Kidney epithelial cell (primary cell): Measurements from ENCODE around the gene PFDN1. TPM values are rescaled to one million over a fixed set of nuclear protein-coding genes. Genes with fewer than 3 reads are reported as not detected.

Source experiments
- DNase-seq: peaks from one replicate; pipeline ENCODE4 v3.0.0-alpha.2; 2010; ENCODE audit warnings: low read depth
- H3K27me3 ChIP-seq: 2 replicates; pipeline ENCODE4 v1.6.0; 2011; ENCODE audit warnings: low read length; ENCODE audit not compliant: control insufficient read depth, insufficient read depth
- H3K36me3 ChIP-seq: 2 replicates; pipeline ENCODE4 v1.5.1; 2011; ENCODE audit warnings: low read length; ENCODE audit not compliant: control insufficient read depth, insufficient read depth
- H3K4me3 ChIP-seq: 2 replicates; pipeline ENCODE4 v1.5.1; 2011; ENCODE audit warnings: low read depth, mild to moderate bottlenecking, control low read depth, low read length
- total RNA-seq: library from RNA; depleted of rRNA; stranded (reverse); fragments of >200 nt; gene quantifications from 2 replicates; pipeline ENCODE4 v1.2.3, GENCODE V29; 2015
- TF ChIP-seq, protein P1 (sequence below): IDR thresholded peaks from 2 replicates; pipeline ENCODE4 v1.5.1; 2011; ENCODE audit warnings: mild to moderate bottlenecking, moderate library complexity, low read length, control low read depth, inconsistent platforms; ENCODE audit not compliant: insufficient read depth, poor library complexity, severe bottlenecking

The PFDN1 gene
- total RNA-seq, 1 donor from 2014 or later, result 124 TPM

DNA sequence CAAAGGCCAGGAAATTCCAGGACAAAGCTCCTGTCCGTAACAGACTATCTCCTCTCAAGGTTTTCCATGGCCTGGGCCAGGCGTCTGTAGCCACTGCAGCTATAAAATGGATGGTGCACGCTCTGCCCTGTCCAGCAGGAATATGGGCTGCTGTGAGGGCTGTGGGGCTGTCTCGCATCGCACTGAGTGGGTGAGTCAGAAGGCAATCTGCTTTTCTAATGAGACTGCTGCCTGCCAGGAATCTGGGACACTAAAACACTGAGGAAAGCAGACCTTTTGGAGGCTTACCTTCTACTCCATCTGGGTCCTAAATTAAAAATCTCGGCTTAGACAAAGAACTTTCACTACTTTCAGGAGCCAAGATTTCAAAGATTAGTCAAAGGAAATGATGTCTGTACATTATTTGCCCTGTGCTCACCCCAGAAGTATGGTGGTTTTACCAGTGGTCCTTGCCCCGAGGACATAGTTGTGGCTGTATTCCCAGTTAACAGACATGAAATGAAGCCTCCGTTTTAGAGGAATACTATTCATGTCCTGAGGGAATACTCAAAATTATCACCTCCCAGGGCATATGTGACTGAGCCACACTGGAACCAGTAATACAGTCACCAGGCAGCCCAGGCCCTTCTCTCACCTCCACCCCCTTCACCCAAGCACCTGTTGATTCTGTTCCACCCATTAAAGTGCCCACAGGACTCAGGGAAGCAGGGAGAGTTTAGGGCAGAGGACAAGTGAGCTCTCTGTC lies 56.4 kb downstream of the PFDN1 start:
- TF ChIP-seq, protein P1, sequence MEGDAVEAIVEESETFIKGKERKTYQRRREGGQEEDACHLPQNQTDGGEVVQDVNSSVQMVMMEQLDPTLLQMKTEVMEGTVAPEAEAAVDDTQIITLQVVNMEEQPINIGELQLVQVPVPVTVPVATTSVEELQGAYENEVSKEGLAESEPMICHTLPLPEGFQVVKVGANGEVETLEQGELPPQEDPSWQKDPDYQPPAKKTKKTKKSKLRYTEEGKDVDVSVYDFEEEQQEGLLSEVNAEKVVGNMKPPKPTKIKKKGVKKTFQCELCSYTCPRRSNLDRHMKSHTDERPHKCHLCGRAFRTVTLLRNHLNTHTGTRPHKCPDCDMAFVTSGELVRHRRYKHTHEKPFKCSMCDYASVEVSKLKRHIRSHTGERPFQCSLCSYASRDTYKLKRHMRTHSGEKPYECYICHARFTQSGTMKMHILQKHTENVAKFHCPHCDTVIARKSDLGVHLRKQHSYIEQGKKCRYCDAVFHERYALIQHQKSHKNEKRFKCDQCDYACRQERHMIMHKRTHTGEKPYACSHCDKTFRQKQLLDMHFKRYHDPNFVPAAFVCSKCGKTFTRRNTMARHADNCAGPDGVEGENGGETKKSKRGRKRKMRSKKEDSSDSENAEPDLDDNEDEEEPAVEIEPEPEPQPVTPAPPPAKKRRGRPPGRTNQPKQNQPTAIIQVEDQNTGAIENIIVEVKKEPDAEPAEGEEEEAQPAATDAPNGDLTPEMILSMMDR, result no peak
- DNase-seq, result no peak
- no peaks in the 10 kb centered on the region for H3K27me3 ChIP-seq
- H3K36me3 ChIP-seq, result peaks cover 2% of the 10 kb centered on the region
- no peak overlapping the region for H3K4me3 ChIP-seq

DNA sequence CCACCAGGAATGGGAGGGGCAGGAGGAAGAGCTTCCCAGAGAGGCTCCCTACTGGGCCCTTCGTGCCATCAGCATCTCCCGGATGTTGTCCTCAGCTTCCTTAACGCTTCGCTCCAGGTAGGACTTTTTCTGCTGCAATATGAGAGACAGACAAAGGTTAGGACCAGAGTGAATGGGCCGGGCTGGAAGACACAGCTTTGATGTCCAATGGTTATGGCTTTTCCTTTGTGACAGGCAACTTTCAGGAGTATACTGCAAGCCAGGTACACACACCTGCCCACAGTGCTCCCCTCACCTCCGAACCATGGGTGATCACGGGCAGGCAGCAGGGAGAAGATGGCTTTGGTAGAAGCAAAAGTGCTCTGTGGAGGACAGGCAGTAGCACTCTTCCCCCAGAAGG lies 57.0 kb downstream of the PFDN1 start:
- H3K27me3 ChIP-seq, result no peaks in the 10 kb centered on the region

DNA sequence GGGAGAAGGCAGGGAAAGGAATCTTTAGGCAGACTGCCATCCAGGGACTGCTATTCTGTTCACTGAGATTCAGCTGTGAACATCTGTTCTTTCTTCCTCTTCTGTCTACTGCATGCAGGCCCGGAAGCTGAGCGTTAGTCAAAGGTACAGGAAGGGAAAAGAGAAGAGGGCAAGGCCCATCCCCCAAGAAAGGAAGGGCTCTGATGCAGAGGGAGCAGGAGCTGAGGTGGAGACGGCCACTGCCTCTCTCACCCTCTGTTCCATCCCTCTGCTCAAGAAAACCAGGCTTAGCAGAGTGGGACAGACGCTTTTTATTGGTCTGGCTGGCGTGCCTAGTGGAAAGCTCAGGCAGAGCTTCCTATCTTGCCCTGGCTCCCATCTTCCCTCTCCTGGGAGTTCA lies 57.6 kb downstream of the PFDN1 start:
- Histone ChIP-seq H3K36me3 (peaks cover 1% of the 10 kb centered on the region), H3K4me3 (no peak overlapping the region), H3K27me3 (no peaks in the 10 kb centered on the region)
- no peak for DNase-seq
- TF ChIP-seq, protein P1, result no peak

More for the DNA sequence above, 57.0 kb downstream of the PFDN1 start:
- no peak for DNase-seq
- H3K4me3 ChIP-seq, result no peak overlapping the region
- peaks cover 2% of the 10 kb centered on the region for H3K36me3 ChIP-seq
- TF ChIP-seq, protein P1, result no peak

DNA sequence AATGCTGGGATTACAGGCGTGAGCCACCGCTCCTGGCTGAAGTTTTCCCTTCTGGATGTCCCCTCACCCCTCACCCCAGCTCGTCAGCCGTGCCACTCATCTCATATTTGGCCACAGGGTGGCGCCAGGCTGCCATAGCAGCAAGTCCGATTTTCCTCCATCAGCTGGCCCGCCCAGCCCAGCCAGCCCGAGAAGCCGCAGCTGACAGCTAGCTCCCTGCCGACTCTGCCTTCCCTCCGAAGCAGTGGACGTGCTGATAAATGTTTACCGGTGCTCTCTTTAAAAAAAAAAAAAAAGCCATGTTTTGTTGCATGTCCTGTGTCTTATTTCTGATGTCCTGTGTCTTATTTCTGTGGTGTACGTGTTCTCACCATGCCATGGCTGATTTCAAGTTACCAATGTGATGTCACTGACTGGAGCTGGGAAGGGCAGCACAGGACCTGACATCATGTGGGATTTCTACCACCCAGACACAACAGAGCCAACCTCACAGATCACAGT lies 58.3 kb downstream of the PFDN1 start:
- peak; percentile 70 for DNase-seq
- Histone ChIP-seq H3K27me3 (no peaks in the 10 kb centered on the region), H3K36me3 (peaks cover 1% of the 10 kb centered on the region), H3K4me3 (no peak overlapping the region)
- TF ChIP-seq, protein P1, result peak; percentile 87

DNA sequence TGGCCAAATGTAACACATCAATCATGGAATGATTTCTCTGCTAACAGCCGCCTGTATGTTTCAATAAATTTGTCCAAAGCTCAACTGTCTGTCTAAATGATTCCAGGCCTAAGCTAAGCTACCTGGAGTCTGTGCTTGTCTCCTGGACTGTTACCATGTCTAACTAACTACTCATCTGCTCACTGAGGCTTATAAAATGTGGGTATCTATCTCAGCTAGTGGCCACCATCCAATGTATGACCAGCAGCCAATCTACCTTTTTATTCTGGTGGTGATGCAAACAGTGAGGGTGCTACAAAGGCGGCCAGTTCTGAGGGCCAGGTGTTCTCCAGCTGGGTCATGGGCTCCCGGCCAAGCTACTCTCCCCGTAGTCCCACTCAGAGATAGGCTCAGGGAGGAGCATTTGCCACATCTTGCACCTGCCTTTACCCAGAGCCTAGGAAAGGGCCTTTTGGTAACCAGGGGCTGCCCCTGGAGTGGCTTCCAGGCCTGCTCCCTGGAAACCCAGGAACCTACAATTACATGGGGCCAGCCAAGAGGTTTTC lies 59.1 kb downstream of the PFDN1 start:
- no peak overlapping the region for H3K4me3 ChIP-seq
- H3K36me3 ChIP-seq, result peaks cover 1% of the 10 kb centered on the region
- no peak for DNase-seq
- TF ChIP-seq, protein P1, result no peak
- H3K27me3 ChIP-seq, result no peaks in the 10 kb centered on the region
